ENCODE measurements around the gene DENND11.

DNA sequence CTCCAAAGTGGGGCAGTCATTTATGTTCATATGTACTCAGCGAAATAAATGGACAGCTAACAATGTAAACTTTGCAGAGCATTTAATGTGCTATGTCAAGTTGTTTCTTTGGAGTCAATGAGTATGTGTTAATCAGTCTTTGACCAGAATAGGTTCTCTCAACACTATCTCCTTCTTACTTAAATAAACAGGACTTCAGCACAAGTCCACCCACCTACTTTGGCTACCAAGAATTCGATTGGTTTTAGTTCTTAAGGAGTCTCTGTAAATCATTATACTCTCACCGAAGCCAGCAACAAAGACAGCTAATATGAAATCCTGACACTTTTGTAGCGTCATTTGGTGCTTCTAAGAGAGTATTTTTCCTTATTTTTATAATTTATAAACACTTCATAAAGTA is 13.1 kb upstream of the DENND11 start:
- TF ChIP-seq, protein P1, sequence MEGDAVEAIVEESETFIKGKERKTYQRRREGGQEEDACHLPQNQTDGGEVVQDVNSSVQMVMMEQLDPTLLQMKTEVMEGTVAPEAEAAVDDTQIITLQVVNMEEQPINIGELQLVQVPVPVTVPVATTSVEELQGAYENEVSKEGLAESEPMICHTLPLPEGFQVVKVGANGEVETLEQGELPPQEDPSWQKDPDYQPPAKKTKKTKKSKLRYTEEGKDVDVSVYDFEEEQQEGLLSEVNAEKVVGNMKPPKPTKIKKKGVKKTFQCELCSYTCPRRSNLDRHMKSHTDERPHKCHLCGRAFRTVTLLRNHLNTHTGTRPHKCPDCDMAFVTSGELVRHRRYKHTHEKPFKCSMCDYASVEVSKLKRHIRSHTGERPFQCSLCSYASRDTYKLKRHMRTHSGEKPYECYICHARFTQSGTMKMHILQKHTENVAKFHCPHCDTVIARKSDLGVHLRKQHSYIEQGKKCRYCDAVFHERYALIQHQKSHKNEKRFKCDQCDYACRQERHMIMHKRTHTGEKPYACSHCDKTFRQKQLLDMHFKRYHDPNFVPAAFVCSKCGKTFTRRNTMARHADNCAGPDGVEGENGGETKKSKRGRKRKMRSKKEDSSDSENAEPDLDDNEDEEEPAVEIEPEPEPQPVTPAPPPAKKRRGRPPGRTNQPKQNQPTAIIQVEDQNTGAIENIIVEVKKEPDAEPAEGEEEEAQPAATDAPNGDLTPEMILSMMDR (IDR thresholded peaks at IDR 0.05) = no peak
- TF ChIP-seq POLR2A (IDR thresholded peaks at IDR 0.05) = no peak

Measured in heart left ventricle (tissue), 13 donors.